ENCODE data around the gene SPATS2L.

SPATS2L gene

DNA sequence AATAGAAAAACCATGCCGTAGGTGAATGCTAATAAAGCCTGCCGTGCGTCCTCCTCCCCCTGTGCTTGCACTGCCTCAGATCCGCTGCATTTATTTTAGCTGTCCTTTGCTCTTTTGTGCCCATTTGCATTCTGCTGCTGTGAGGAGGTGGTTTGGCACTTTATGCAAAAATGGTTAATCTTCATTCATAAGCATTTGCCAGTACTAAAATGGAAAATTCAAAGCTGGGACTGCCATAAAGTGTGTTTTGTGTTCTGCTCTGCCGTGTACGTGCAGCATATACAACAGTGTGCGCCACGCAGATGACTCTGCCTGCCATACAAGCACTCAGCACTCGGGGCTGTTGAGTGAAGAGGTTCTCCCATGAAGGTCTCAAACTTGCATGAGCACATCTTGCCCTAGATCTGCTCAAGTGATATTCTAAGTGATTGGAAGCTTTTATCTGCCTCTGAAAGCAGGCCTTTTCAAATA, 73.6 kb downstream of the SPATS2L start:
- DNase-seq = no peak

DNA sequence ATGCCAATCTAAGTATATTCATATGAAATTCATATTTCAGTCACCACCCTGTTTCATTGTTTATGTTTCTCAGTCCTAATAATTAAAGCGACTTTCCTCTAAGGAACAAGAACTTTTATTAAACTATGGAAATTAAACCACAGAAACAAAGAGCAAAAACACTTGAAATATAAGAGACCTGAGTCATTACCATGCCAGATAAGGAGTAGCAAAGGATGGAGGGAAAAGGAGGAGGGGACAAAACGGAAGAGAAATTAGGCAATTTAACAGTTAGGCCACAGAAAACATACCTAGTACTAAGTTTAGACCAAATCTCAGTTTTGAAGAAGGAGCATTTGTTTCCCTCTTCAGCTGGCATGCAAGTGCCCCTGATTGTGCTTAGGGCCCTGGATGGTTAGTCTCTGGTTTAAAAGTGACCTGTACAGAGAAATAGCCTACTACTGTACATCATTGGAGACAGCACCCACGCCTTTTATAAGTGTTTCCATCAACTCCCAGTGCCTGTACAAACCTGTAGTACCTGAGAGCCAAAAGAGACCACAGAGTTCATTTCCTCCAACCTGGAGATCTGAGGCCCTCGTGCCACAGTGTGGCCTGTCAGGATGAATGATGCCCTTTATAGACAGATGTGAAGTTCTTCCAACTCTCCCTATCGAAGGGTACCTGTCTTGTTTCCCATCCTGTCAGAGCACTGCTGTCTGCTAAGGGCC, 74.5 kb downstream of the SPATS2L start:
- DNase-seq = no peak

DNA sequence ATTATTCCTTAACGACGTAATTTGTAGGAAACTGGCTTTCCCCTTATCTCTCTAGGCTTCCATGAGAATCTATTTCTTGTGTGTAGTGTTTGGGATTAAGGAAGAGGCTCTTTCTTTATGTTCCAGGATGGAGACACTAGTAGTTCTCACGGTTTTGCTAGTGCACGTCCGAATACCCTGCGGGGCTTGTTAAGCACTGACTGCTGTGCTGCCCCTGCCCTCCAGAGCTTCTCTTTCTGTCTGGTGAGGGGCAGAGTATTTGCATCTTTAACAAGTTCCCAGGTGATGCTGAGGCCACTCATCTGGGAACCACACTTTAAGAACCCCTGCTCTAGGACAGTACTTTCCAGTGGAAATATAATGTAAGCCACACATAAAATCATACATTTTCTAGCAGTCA, 76.4 kb downstream of the SPATS2L start:
- DNase-seq = no peak

DNA sequence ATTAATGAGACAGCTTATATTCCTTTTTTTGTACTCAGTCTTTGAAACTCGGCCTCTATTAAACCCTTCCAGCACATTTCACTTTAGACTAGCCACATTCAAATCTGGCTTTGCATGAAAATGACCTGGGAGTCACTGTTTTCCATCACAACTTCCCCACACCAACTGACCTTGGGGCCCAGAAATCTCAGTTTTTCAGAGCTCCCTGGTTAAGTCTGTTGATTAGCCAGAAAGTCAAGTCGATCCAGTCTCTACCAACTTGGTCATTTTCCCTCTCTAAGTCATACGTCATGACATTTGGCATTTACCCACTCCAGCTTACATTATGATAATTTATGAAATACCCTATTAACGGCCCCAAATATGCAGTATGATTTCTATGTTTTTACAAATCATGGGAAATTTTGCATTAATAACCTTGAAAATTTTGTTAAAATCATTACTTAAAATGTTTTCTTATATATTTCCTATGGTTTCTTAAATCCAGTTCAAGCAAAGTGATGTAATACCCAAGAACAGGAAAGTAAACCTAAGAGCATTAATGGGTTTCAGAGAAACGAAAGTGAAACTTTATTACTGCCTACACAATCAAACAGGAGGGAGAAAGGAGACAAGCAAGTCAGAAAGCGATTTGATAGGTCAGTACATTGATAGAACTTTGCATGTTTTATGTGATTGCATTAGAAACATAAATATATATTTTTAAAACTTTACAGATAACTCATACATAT, 77.1 kb downstream of the SPATS2L start:
- DNase-seq = no peak

DNA sequence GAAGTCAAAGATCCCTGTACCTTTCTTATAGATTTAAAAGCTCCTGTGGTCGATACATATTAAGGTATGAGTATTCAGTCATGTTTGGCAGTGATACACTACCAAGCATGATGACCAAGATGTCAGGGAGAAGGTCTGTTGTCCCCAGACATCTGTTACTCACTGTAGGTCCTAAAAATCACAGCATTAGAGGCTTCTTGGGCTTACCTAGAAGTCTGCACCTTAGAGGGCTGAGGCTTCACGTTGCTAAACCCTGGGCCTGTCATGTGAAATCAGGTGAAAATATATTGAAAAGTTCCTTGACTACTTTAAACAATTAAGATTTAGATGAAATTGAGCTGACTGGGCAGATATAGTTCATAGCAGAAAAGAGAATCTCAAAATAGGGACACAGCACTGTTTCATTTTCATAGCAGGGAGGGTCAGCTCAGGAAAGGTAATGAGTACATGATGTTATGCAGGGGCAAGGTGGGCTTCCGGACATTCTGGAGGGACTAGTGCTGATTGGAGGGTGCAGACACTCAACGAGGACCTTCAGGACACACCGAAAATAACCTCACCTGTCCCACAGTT, 78.7 kb downstream of the SPATS2L start:
- no peak for DNase-seq

DNA sequence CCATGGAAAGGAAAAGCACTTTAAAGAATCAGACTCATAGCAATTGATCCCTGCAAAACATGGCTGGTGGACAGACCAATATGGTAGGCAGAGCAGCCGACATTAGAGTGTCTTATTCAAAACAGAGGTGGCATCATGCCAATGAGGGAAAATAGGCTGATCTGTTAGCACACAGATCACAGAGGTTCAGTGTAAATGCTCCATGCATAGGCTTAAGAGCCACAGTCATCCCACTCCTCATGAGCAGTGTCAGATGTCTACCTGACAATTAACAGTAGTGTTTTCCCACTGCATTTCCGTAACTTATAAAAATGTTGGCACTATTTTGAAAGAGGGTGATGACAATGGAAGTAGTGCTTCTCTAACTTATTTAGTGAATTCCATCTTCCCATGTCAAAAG, 86.7 kb downstream of the SPATS2L start:
- DNase-seq = no peak

DNA sequence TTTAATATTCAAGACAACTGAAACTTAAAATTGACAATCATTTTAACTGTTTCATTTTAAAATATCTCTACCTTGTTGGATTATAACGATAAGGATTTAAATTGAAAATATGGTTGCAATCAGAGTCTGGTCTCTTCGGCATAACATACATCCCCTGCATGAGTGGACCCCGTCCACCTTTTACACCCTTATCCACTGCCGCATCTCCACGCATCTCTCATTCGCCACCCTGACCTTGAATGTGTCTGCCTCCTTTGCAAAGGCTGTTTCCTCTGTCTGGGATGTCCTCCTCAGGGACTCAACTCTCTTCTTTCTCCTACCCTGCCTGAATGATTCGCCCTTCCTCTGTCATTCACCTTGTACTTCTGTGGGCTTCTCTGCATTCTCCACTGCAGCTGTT, 87.6 kb downstream of the SPATS2L start:
- no peak for DNase-seq

DNA sequence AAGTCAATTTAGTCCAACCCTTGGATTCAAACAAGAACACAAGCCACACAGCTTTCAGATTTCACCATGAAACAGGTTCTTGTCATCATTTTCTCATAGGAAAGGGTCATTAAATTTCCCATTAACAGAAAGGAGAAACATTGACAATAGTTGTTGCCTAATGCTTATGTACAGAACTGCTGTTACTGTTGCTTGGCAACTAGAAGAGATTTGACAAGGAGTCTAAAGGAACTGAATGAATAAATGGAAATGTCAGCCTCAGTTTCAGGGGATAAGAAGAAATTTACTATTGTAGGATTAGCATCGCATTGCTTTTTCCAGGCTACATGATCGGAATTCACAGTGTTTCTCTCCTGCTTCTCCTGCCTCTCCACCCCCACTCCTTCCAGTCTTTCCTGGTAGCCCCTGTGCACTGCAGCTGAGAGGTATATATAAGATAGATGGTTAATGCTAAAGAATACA, 90.3 kb downstream of the SPATS2L start:
- DNase-seq = no peak

DNA sequence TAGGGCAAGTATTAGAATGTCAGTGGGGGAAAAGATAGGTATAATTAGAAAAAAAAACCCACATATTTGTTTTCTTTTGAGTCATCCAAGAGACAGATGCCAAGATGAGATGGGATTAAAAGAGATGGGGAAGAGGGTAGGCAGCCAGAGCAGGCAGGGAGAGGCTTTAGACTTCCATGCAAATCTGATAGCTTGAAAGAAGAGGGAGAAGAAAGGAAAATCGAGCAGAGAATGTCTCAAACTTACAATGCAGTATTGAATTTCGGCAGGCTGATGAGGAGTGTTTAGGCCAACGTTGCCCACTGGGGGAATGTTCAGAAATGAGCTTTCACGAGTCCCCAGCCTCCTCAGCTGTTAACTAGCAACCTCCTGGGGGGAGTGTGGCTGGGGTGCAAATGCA, 91.3 kb downstream of the SPATS2L start:
- DNase-seq = no peak

DNA sequence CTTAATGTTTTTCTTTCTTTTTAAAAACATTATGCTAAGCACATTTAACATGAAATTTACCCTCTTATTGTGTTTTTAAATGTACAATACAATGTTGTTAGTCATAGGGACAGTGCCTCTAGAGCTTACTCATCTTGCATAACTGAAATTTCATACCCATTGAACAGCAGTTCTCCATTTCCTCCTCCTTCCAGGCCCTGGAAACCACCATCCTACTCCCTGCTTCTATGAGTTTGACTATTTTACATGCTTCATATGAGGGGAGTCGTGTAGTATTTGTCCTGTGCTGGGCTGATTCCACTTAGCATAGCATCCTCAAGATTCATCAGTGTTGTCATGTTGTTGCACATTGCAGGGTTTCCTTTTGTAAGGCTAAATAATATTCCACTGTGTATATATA, 92.6 kb downstream of the SPATS2L start:
- DNase-seq = no peak

DNA sequence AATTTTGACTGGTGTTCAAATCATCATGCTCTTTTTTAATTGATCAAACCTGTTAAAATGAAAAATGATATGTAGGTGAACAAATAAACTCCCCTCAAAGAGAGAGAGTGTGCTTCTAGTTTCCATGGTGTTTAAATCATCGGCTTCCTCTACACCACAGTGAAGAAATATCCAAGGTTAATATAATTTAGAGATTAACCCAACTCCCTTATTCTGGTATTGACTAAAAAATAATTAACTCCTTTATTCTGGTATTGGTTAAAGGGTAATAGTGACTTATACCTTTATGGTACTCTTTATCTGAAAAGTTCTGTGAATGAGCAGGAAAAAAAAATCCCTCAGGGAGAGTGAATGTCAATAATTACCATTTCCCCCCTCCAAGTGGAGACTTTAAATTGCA, 93.1 kb downstream of the SPATS2L start:
- DNase-seq = no peak

DNA sequence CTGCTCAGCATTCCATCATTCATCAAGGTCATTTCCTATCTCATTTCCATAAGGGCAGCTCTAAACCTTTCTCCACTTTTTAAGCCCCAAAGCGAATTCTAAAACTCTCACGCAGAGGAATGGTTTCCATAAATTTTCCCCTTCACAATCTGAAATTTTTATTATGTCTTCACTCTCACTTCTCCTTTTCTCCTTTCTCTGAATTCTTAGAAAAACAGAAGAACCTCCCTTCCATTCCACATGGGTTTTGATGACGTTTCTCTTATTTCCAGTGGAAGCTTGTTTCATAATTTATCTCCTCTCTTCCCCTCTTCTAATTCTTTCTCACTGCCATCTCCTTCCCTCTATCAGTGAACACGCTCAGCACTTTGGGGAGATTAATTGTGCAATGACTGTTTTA, 97.3 kb downstream of the SPATS2L start:
- no peak for DNase-seq

DNA sequence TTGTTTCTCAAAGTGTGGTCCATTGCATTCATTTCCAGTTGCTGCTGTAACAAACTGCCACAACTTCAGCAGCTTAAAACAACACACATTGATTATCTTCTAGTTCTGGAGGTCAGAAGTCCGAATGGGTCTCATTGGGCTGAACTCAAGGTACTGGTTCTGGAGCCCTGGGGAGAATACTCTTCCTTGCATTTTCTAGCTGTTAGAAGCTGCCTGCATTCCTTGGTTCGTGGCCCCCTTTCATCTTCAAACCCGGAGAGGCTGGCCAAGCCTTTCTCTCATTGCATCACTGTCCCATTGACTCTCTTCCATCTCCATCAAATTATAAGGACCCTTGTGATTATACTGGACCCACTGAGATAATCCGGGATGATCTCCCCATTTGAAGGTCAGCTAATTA, 98.1 kb downstream of the SPATS2L start:
- no peak for DNase-seq

DNA sequence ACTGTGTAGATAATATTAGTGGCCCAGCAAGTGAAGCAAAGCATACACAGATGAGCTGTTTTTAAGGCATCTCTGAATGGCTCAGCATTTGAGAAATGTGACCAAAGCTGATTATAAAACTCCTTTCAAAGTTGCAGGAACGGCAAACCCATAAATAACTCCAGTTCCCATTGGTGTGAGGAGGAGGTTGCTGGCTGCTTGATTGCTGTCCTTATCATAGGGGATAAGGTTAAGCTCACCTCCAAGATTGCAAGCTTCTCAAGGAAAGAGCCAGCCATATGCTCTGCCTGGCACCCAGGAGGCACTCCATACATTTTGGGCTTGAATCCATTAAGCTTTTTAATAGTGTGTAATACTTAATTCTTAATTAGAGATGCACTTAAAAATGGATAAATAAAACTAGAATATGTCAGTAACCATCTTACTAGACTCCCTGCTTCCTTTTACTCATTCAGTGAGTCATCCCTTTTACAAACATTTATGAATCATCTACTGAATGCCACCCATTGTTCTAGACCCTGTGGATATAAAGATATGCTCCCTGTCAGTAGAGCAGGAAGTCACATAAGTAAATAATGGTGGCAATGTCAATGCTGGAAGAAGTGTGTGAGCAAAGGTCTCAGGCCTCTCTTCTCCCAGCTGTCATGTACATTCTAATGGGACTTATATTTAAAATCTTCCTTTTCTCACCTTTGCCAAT, 99.3 kb downstream of the SPATS2L start:
- no peak for DNase-seq

DNA sequence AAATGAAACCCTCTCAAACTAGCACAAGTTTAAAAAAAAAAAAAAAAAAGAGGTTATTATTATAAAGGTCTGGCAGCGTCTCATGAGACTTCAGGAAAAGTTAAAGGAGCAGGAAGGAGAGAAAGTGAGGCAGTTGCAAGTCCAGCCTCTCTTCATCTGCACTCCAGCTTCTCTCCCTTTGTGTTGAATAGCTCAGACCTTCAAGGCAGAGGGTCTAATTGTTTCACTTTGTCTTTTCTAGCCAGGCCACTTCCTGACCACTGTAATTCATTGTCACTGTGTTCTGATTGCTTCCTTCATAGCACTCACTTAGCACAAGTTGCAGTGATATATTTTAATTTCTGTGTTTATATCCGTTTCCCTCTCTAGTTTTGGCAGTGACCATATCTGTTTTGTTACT, 99.9 kb downstream of the SPATS2L start:
- no peak for DNase-seq

DNA sequence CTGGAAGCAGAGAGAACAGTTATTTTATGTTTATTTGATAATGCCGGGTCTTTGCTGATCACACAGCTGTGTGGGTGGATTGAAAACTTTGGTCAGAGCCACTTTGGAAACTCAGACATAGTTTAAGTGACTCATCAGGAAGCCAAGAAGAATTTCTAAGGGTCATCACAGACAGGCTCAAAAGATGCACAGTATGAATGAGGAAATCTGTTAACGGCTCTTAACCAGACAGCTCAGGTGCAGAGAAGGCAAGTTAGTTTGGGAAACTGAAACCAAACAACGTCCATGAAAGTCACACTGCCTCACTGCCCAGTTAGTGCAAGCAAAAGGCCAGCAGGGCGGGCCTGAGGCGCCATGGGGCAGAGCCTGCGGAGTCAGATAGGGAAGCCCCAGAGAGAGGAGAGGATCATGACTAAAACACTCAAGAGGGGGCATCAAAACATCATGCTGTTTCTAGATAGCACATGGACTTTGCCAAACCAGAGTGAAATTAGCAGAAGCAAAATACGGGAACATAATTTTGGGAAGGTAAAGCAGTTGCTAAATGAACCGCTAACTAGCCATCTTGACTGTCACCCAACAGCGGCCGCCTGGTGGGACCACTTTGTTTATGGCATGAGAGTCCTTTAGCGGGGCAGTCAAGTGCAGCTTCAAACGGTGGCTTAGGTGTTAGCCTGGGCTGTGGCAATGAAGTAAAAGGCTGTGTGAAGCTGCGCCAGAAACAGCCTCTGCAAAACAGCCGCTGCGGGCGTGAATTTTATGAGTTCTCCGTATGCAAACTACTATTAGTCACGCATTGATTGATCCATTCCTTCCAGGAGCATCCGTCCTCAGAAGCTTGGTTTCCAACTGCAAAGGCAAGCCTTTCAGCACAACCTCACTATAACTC, 102.2 kb downstream of the SPATS2L start:
- DNase-seq = no peak

DNA sequence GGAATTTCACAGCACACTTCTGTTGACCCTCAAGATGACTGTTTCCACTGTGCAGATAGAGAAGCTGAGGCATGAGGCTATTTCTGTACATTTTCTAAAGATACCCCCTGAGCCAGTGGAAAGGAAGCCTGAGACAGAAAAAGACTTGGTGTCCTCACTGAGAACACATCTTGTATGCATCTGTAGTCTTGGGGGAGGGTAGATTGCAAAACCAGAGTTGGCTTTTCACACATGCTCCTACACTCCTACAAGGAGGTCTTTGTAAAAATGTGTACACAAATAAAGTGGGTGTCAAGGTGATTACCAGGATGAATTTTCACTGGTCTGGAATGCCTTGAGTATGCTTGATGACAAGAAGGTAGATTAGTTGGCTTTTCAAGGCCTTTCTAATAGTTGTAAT, 105.3 kb downstream of the SPATS2L start:
- no peak for DNase-seq

DNA sequence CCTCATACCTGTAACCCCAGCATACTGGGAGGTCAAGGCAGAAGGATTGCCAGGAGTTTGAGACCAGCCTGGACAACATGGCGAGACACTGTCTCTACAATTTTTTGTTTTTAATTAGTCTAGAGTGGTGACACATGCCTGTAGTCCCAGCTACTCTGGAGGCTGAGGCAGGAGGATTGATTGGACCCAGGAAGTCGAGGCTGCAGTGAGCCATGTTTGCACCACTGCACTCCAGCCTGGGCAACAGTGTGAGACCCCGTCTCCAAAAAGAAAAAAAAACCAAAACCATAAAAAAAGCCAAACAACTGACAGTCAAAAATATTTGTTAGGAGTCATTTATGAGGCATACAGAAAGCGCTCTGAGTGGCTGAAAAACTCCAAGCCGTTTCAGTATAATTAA, 107.9 kb downstream of the SPATS2L start:
- DNase-seq = no peak

DNA sequence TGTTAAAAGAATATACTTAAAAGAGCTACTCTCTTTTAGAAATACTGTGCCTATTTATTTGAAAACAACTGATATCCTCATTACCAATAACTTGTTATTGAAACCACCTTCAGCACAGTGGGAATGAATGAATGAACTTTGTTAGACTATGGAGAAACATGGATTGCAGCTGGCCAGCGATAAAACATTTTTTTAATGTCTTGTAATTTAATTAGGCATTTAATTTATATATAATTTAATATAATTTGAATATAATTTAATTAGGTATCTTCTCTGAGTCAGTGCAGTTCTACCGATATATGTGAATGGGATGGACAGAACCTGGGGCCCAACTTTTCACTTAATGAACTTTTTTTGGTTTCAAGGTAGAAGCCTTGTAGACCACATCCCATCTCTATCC, 109.0 kb downstream of the SPATS2L start:
- DNase-seq = no peak

DNA sequence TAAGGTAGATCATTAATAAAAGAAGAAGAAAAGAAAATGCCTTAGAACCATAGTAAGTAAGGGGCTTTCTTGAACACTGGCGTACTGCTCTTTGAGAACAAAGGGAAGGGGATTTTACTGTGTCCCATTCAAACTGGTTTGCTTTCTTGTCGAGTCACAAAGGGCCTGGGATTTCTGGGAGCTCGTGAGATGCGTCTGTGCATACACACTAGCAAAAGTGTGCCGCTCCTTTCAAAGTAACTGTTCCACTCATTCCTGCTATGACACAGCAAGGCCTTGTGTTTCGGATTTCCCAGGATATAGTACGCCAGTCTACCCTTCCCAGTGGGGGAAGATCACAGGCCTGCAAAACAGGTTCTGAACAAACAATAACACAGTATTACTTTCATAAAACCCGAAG, 110.4 kb downstream of the SPATS2L start:
- no peak for DNase-seq

DNA sequence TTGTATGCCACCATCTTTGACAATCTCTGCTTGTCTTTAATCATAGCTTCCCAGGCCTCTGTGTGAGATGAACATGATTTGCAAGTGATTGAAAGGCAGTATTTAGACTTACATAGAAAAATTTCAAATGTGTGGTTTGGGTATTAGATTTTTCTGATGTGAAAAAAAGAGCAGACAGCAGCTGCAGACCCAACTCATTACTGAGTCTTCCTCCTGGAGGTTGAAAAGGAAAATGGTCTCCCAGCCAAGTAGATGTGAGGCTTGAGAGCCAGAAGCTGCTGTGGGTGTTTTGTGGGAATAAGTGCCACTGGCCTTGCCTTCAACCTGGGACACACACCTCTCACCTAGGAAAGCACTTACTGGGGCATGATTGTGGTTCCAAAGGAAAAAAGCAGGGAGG, 110.9 kb downstream of the SPATS2L start:
- no peak for DNase-seq

DNA sequence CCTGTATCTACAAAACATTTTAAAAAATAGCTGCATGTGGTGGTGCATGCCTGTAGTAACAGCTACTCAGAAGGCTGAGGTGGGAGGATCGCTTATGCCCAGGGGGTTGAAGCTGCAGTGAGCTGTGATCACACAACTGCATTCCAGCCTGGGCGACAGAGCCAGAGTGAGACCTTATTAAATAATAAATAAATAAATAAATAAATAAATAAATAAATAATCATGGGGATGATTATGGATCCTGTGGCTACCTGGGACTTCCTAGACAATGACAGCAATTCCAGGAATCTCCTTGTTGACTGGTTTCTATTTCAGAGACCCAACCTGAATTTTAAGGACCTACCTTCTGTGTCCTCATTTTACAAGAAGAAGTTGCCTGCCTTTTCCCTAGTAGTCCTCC, 111.9 kb downstream of the SPATS2L start:
- no peak for DNase-seq

DNA sequence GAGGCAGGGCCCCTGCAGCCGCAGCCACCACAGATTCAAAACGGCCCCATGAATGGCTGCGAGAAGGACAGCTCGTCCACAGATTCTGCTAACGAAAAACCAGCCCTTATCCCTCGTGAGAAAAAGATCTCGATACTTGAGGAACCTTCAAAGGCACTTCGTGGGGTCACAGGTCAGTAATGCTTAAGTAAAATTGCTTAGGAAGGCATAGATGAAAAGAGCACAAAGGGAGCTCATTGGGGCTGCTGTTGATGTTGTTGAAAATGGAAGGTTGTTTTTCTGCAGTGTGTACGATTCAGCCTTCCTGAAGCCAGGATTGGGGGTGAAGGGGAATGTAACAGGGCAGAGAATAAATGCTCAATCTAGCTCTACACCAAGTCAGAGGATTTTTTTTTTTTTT, 112.8 kb downstream of the SPATS2L start:
- no peak for DNase-seq

All from activated CD4-positive, CD25-positive, alpha-beta regulatory T cell treated with anti-CD3 and anti-CD28 coated beads, Interleukin-2, amount 50 U/mL, for 72 hours (primary cell).